ENCODE measurements around the gene CACNB3.
"Not testable (repeated sequence)": the region's sequence is repeated elsewhere in the genome, so short reads cannot be mapped to it uniquely, and the experiment has no call there.

- TF ChIP-seq, protein P1, sequence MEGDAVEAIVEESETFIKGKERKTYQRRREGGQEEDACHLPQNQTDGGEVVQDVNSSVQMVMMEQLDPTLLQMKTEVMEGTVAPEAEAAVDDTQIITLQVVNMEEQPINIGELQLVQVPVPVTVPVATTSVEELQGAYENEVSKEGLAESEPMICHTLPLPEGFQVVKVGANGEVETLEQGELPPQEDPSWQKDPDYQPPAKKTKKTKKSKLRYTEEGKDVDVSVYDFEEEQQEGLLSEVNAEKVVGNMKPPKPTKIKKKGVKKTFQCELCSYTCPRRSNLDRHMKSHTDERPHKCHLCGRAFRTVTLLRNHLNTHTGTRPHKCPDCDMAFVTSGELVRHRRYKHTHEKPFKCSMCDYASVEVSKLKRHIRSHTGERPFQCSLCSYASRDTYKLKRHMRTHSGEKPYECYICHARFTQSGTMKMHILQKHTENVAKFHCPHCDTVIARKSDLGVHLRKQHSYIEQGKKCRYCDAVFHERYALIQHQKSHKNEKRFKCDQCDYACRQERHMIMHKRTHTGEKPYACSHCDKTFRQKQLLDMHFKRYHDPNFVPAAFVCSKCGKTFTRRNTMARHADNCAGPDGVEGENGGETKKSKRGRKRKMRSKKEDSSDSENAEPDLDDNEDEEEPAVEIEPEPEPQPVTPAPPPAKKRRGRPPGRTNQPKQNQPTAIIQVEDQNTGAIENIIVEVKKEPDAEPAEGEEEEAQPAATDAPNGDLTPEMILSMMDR (conservative IDR thresholded peaks at IDR 0.05; ENCODE audit: low read depth, low read length) = not testable (repeated sequence)
- TF ChIP-seq EZH2 (IDR thresholded peaks at IDR 0.05; ENCODE audit: borderline replicate concordance, low read depth, low read length, poor library complexity, severe bottlenecking) = not testable (repeated sequence)
Observed at GRCh38 chr12:48860236-48860635, 41.9 kb downstream of the CACNB3 start.
